HG03432 (cell line): Measurements from ENCODE around the gene SF3A1.
"Not testable (repeated sequence)": the region's sequence is repeated elsewhere in the genome, so short reads cannot be mapped to it uniquely, and the experiment has no call there.

ENCODE experiments used
- ATAC-seq: cut with Tn5 transposase; IDR thresholded peaks from one replicate; pipeline ENCODE4 v1.9.1; 2021; ENCODE audit warnings: mild to moderate bottlenecking, moderate library complexity; ENCODE audit not compliant: unreplicated experiment

The SF3A1 gene

GRCh38 chr22:30348809-30349208, 7.9 kb downstream of the SF3A1 start:
- no peak for ATAC-seq

- no peak for ATAC-seq
These were observed 8.3 kb downstream of the SF3A1 start for GRCh38 chr22:30348404-30348803.

- no peak for ATAC-seq
These were observed 9.3 kb downstream of the SF3A1 start for GRCh38 chr22:30347255-30347892.

GRCh38 chr22:30344447-30345200, 12.1 kb downstream of the SF3A1 start:
- ATAC-seq, result no peak

- ATAC-seq, result no peak
These were observed 15.6 kb downstream of the SF3A1 start for GRCh38 chr22:30340911-30341685.

- no peak for ATAC-seq
These were observed 17.9 kb downstream of the SF3A1 start for GRCh38 chr22:30338802-30339201.

GRCh38 chr22:30338341-30338740, 18.4 kb downstream of the SF3A1 start:
- not testable (repeated sequence) for ATAC-seq

- no peak for ATAC-seq
These were observed 19.3 kb downstream of the SF3A1 start for GRCh38 chr22:30337461-30337778.

- no peak for ATAC-seq
These were observed 19.8 kb downstream of the SF3A1 start for GRCh38 chr22:30336752-30337460.

- ATAC-seq, result no peak
These were observed 21.5 kb downstream of the SF3A1 start for GRCh38 chr22:30335236-30335635.

GRCh38 chr22:30334646-30335045, 22.0 kb downstream of the SF3A1 start:
- no peak for ATAC-seq

- ATAC-seq, result no peak
These were observed 23.0 kb downstream of the SF3A1 start for GRCh38 chr22:30333707-30334087.

- no peak for ATAC-seq
These were observed 23.5 kb downstream of the SF3A1 start for GRCh38 chr22:30332994-30333706.

GRCh38 chr22:30332551-30332950, 24.1 kb downstream of the SF3A1 start:
- ATAC-seq, result no peak

- ATAC-seq, result no peak
These were observed 28.1 kb downstream of the SF3A1 start for GRCh38 chr22:30328466-30329049.

- ATAC-seq, result no peak
These were observed 28.8 kb downstream of the SF3A1 start for GRCh38 chr22:30327864-30328345.

GRCh38 chr22:30326706-30327362, 29.9 kb downstream of the SF3A1 start, which contains the start of gene TBC1D10A:
Gene TBC1D10A (minus strand): TSS chr22:30326941. CDS start chr22:30326881, 60 bp downstream.
- ATAC-seq, result peak; percentile 88

GRCh38 chr22:30326255-30326705, 30.4 kb downstream of the SF3A1 start:
- peak; percentile 33 for ATAC-seq

GRCh38 chr22:30325724-30326254, 30.9 kb downstream of the SF3A1 start:
- no peak for ATAC-seq
